Endothelial cell of umbilical vein (primary cell): ENCODE data around the gene ATG7. TPM values are rescaled to one million over a fixed set of nuclear protein-coding genes. Genes with fewer than 3 reads are reported as not detected.
A peak's percentile ranks its signal among the peaks of the same experiment; 100 is the strongest.

Source experiments
- BruUV-seq: library from RNA; stranded (reverse); fragments of 400-500 nt; replicated peaks from 2 replicates; lab custom pipeline; 2021; lab: Mats Ljungman, UMichigan
- CTCF ChIA-PET: fragments of 300-600, 350-600 bp; sonication (Branson Sonifier 250); formaldehyde crosslinking; loops from one replicate; lab custom pipeline; 2021; ENCODE audit warnings: antibody characterized with exemption, inconsistent platforms; lab: Charles Lee
- POLR2A ChIA-PET: fragments of 300-600, 350-600 bp; sonication (Branson Sonifier 250); formaldehyde crosslinking; loops from one replicate; lab custom pipeline; 2021; ENCODE audit warnings: antibody characterized with exemption, inconsistent platforms; lab: Charles Lee
- DNase-seq: peaks from one replicate; pipeline ENCODE4 v3.0.0-alpha.2; 2011; ENCODE audit warnings: low read depth, low spot score
- FAIRE-seq: peaks from 2 replicates; lab custom pipeline; 2011; peaks lifted over from hg19 to GRCh38; lab: Jason Lieb, UNC
- H2AFZ ChIP-seq: 2 replicates; pipeline ENCODE4 v1.6.0; 2012; ENCODE audit warnings: low read depth, low read length, control low read depth, inconsistent platforms
- H3K27ac ChIP-seq: 2 replicates; pipeline ENCODE4 v1.5.1; 2011; ENCODE audit warnings: low read depth, mild to moderate bottlenecking, control low read depth, low read length, moderate library complexity; ENCODE audit not compliant: insufficient read depth
- H3K27me3 ChIP-seq, 2 experiments: 2 replicates each; pipeline versions ENCODE4 v1.6.0 to v1.6.1; 2011; ENCODE audit warnings: low read length in 2 of 2, mixed read lengths in 1 of 2; ENCODE audit not compliant: control insufficient read depth in 2 of 2, insufficient read depth in 2 of 2
- H3K36me3 ChIP-seq, 2 experiments: 2 replicates in 1 of 2; 3 replicates in 1 of 2; pipeline ENCODE4 v1.5.1; 2011; ENCODE audit warnings: low read length in 2 of 2, mild to moderate bottlenecking in 1 of 2, moderate library complexity in 1 of 2; ENCODE audit not compliant: control insufficient read depth in 2 of 2, insufficient read depth in 2 of 2; ENCODE audit errors: extremely low read depth in 1 of 2
- H3K4me1 ChIP-seq: 3 replicates; pipeline ENCODE4 v1.5.1; 2011; ENCODE audit warnings: mild to moderate bottlenecking, low read length; ENCODE audit not compliant: control insufficient read depth, insufficient read depth; ENCODE audit errors: extremely low read depth
- H3K4me2 ChIP-seq: 2 replicates; pipeline ENCODE4 v1.6.1; 2011; ENCODE audit warnings: low read length, control low read depth, mixed read lengths; ENCODE audit not compliant: insufficient read depth
- H3K4me3 ChIP-seq, 3 experiments: fragments of 200-600 bp in 1 of 3; sonication (generic), shearing (Covaris generic) in 1 of 3; replicated peaks in 1 of 3; 2 replicates each; pipeline ENCODE4 v1.5.1; 2011 to 2016; ENCODE audit warnings: control low read depth in 3 of 3, low read length in 3 of 3, mild to moderate bottlenecking in 2 of 3, inconsistent platforms in 1 of 3, low read depth in 1 of 3, moderate library complexity in 1 of 3; ENCODE audit not compliant: insufficient read depth in 1 of 3
- H3K79me2 ChIP-seq: 2 replicates; pipeline ENCODE4 v1.6.0; 2012; ENCODE audit warnings: low read length, inconsistent platforms; ENCODE audit not compliant: control insufficient read depth, insufficient read depth
- H3K9ac ChIP-seq: replicated peaks from 2 replicates; pipeline ENCODE3; 2011; ENCODE audit warnings: low read length, control low read depth; ENCODE audit not compliant: insufficient read depth; ENCODE audit errors: extremely low read depth
- H3K9me1 ChIP-seq: replicated peaks from 3 replicates; pipeline ENCODE4 v1.6.0; 2011; ENCODE audit warnings: mild to moderate bottlenecking, low read length; ENCODE audit not compliant: control insufficient read depth, insufficient read depth; ENCODE audit errors: extremely low read depth
- H3K9me3 ChIP-seq: replicated peaks from 2 replicates; pipeline ENCODE4 v1.5.1; 2012; ENCODE audit warnings: low read length, inconsistent platforms; ENCODE audit not compliant: control insufficient read depth, insufficient read depth
- H4K20me1 ChIP-seq: replicated peaks from 2 replicates; pipeline ENCODE3; 2011; ENCODE audit warnings: mild to moderate bottlenecking, low read length; ENCODE audit not compliant: control insufficient read depth, insufficient read depth; ENCODE audit errors: extremely low read depth
- EZH2 ChIP-seq: IDR thresholded peaks from 2 replicates; pipeline ENCODE4 v1.6.1; 2012; ENCODE audit warnings: borderline replicate concordance, low read depth, mild to moderate bottlenecking, moderate library complexity, low read length, inconsistent platforms; ENCODE audit not compliant: severe bottlenecking
- FOS ChIP-seq: IDR thresholded peaks from 2 replicates; pipeline ENCODE4 v1.6.1; 2011; ENCODE audit warnings: mild to moderate bottlenecking, low read length, moderate library complexity, borderline replicate concordance; ENCODE audit not compliant: insufficient read depth
- GATA2 ChIP-seq: IDR thresholded peaks from 2 replicates; pipeline ENCODE4 v1.7.0; 2011; ENCODE audit warnings: low read depth, mild to moderate bottlenecking, moderate library complexity, mixed read lengths, low read length; ENCODE audit not compliant: insufficient read length, insufficient read depth
- JUN ChIP-seq: IDR thresholded peaks from 2 replicates; pipeline ENCODE4 v1.6.1; 2011; ENCODE audit warnings: borderline replicate concordance, low read depth; ENCODE audit not compliant: insufficient read length, insufficient read depth
- MYC ChIP-seq: IDR thresholded peaks from one replicate; pipeline ENCODE4 v1.6.1; 2011; ENCODE audit warnings: mild to moderate bottlenecking, low read depth, low read length
- POLR2A ChIP-seq: IDR thresholded peaks from 2 replicates; pipeline ENCODE4 v1.6.1; 2012; ENCODE audit warnings: low read depth, mild to moderate bottlenecking, control low read depth, low read length
- POLR2AphosphoS5 ChIP-seq: IDR thresholded peaks from 2 replicates; pipeline ENCODE4 v1.6.1; 2012; ENCODE audit warnings: low read depth, mild to moderate bottlenecking, control low read depth, low read length, moderate library complexity; ENCODE audit not compliant: insufficient read depth
- dilution Hi-C: fragments of 300-500 bp; cut with MboI; formaldehyde crosslinking; loops from one replicate; pipeline ENCODE4 v1.15.0; 2019; ENCODE audit warnings: low sequenced_read_pairs; ENCODE audit not compliant: extremely low pct_ligation_motif_present
- intact Hi-C: fragments of 100-400 bp; cut with micrococcal nuclease; formaldehyde crosslinking; loops from one replicate; pipeline ENCODE4 v1.10.0; 2022
- polyA plus RNA-seq, 4 experiments: library from polyadenylated mRNA; depleted of rRNA in 3 of 4; stranded (reverse) in 3 of 4; unstranded in 1 of 4; fragments of >200 nt; gene quantifications; 2 replicates each; pipeline versions ENCODE4 v1.2.1 to v1.2.3, GENCODE V29; 2011 to 2012; ENCODE audit warnings: missing spikeins in 1 of 4
- total RNA-seq: library from RNA; stranded (reverse); gene quantifications from 2 replicates; pipeline ENCODE4 v1.2.3, GENCODE V29; 2021
- TF ChIP-seq, protein P1 (sequence below): IDR thresholded peaks from 2 replicates; pipeline ENCODE4 v1.6.1; 2011; ENCODE audit not compliant: insufficient read depth, insufficient read length
- TF ChIP-seq, protein P2 (sequence below), 2 donors: IDR thresholded peaks; 1 replicate in 1 of 2; 2 replicates in 1 of 2; pipeline ENCODE4 v1.5.1; 2011; ENCODE audit warnings: low read length in 2 of 2, mild to moderate bottlenecking in 2 of 2, moderate library complexity in 2 of 2, control low read depth in 1 of 2, inconsistent platforms in 1 of 2, low read depth in 1 of 2; ENCODE audit not compliant: insufficient read depth in 1 of 2; ENCODE audit errors: extremely low read depth in 1 of 2

ATG7 gene
- total and polyA plus RNA-seq, 2 donors (not counting 3 experiments of a cell fraction or from before 2014, with no cell fraction given) = 30.8 to 48.3 TPM

DNA sequence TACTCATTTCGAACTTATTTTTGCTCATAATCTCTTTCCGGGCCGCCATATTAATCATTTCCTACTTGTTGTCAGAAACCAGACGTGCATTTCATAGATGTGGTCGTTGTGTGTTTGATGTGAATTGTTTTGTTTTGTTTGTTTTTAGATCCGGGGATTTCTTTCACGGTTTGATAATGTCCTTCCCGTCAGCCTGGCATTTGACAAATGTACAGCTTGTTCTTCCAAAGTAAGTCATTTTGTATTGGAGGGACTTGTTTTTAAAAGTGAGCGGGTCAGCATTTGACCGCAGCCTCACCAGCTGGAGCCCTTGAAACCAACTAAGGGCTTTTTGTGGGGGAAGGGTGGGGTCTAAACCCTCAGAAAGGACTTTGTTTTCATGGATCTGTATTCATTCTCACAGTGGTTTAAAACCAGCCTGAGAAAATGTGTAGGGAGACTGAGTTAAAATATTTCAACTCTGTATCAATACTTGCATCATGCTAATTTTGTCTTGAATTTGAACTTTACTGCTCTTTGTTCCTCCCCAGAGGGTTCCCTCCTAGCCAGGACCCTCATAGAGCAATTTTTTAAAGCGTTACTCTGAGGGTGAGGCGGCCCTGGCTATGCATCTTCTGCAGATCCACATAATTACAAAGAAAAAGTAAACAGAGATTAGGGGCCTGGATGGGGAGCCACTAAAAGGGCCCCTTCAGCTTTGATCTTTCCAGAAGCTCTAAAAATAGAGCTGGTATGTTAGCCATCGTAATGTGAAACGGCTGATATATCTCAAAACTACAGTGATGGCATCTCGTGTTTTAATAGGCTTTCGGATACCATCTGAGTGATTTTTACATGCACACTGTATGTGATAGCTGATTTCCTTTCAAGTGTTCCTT is 107.9 kb downstream of the ATG7 start:
- peak; percentile 84 for FAIRE-seq
- H3K4me3 ChIP-seq = peak overlapping the region; percentile 15 to 43 (median 24)

More for the DNA sequence above, 107.9 kb downstream of the ATG7 start:
- dilution Hi-C loops (no loop called here), intact Hi-C loops (loop anchor here (1.0 to 5.0 kb wide), 18 partner anchors 98 to 1097 kb away; partner anchors contain the start of gene VGLL4)
- no peaks in the 10 kb centered on the region for H3K36me3 ChIP-seq
- no peaks in the 10 kb centered on the region for H4K20me1 ChIP-seq
- ChIA-PET POLR2A (interaction anchor here (0.6 to 1.0 kb wide), 4 partner anchors 135 to 447 kb away, joined by 3 to 5 read pairs (median 4); no protein-coding TSS in a partner anchor), CTCF (interaction anchor here (0.6 to 6.5 kb wide), 56 partner anchors 11 to 796 kb away, joined by 3 to 189 read pairs (median 5); partner anchors contain the start of genes TAMM41 and VGLL4)
- no peaks in the 10 kb centered on the region for H3K27me3 ChIP-seq
- H3K4me2 ChIP-seq = peak overlapping the region; percentile 96
- no peaks in the 10 kb centered on the region for H3K9me3 ChIP-seq
- no peaks in the 10 kb centered on the region for H3K79me2 ChIP-seq
- H3K9ac ChIP-seq = peak overlapping the region; percentile 88
- TF ChIP-seq, protein P1, sequence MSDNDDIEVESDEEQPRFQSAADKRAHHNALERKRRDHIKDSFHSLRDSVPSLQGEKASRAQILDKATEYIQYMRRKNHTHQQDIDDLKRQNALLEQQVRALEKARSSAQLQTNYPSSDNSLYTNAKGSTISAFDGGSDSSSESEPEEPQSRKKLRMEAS = no peak
- peak; percentile 68 for TF ChIP-seq FOS
- no peak for TF ChIP-seq POLR2A
- no peak for TF ChIP-seq EZH2
- peak; percentile 59 for TF ChIP-seq POLR2AphosphoS5
- peak; percentile 52 for TF ChIP-seq GATA2
- TF ChIP-seq, protein P2, sequence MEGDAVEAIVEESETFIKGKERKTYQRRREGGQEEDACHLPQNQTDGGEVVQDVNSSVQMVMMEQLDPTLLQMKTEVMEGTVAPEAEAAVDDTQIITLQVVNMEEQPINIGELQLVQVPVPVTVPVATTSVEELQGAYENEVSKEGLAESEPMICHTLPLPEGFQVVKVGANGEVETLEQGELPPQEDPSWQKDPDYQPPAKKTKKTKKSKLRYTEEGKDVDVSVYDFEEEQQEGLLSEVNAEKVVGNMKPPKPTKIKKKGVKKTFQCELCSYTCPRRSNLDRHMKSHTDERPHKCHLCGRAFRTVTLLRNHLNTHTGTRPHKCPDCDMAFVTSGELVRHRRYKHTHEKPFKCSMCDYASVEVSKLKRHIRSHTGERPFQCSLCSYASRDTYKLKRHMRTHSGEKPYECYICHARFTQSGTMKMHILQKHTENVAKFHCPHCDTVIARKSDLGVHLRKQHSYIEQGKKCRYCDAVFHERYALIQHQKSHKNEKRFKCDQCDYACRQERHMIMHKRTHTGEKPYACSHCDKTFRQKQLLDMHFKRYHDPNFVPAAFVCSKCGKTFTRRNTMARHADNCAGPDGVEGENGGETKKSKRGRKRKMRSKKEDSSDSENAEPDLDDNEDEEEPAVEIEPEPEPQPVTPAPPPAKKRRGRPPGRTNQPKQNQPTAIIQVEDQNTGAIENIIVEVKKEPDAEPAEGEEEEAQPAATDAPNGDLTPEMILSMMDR (IDR thresholded peaks at IDR 0.05; ENCODE audit: extremely low read depth in 1 of 2, insufficient read depth in 1 of 2, low read depth in 1 of 2, low read length in 2 of 2) = no peak
- peak; percentile 66 for TF ChIP-seq JUN
- TF ChIP-seq MYC = no peak
- peak overlapping the region; percentile 11 for H2AFZ ChIP-seq
- TSS peak; percentile 64 for BruUV-seq
- H3K4me1 ChIP-seq = peaks cover 21% of the 10 kb centered on the region
- H3K27ac ChIP-seq = peak overlapping the region; percentile 98
- peak; percentile 91 for DNase-seq
- no peaks in the 10 kb centered on the region for H3K9me1 ChIP-seq
